HG02759 (cell line): ENCODE data around the gene EMC10.

Experiments used
- ATAC-seq: cut with Tn5 transposase; IDR thresholded peaks from one replicate; pipeline ENCODE4 v1.9.1; 2021; ENCODE audit warnings: mild to moderate bottlenecking, moderate library complexity; ENCODE audit not compliant: unreplicated experiment

Gene EMC10

DNA sequence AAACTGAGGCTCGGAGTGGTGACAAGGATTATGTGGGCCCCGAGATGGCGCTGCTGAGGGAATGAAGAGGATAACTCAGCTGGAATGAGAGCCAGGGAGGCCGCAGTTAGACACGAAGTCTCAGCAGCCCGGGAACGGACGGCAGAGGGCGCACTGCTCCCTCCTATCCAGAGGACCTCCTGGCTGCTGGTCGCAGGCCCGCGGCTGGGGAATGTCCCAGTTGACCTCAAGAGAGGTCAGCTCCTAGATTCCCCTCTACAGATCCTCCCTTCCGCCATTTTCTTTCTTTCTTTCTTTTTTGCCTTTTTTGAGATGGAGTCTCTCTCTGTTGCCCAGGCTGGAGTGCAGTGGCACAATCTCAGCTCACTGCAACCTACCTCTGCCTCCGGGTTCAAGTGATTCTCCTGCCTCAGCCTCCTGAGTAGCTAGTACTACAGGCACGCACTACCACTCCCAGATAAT lies 61.5 kb downstream of the EMC10 start:
- no peak for ATAC-seq
